AG10803 (cell line): Measurements from ENCODE around the gene CACNG6.
A peak's percentile ranks its signal among the peaks of the same experiment; 100 is the strongest.

Source experiments
- DNase-seq: peaks from one replicate; pipeline ENCODE4 v3.0.0; 2010; ENCODE audit warnings: low read depth
- H3K4me3 ChIP-seq: 2 replicates; pipeline ENCODE4 v1.5.1; 2011; ENCODE audit warnings: mild to moderate bottlenecking, low read length, control low read depth
- CTCF ChIP-seq: conservative IDR thresholded peaks from 2 replicates; pipeline ENCODE4 v1.5.1; 2011; ENCODE audit warnings: mild to moderate bottlenecking, low read length, control low read depth, inconsistent platforms

CACNG6 gene

GRCh38 chr19:53958823-53959757, 32.3 kb upstream of the CACNG6 start:
- no peak for DNase-seq
- no peak for TF ChIP-seq CTCF
- no peak overlapping the region for H3K4me3 ChIP-seq

- DNase-seq, result no peak
- TF ChIP-seq CTCF, result no peak
- no peak overlapping the region for H3K4me3 ChIP-seq
These were observed 31.2 kb upstream of the CACNG6 start for GRCh38 chr19:53960187-53960586.

GRCh38 chr19:53960886-53961285, 30.6 kb upstream of the CACNG6 start:
- H3K4me3 ChIP-seq, result no peak overlapping the region; the same call in 1 of the 2 replicates

GRCh38 chr19:53961523-53962356, 29.7 kb upstream of the CACNG6 start:
- TF ChIP-seq CTCF, result no peak
- H3K4me3 ChIP-seq, result peak overlapping the region; percentile 41
- no peak for DNase-seq

More at GRCh38 chr19:53960886-53961285, 30.6 kb upstream of the CACNG6 start:
- no peak for DNase-seq
- TF ChIP-seq CTCF, result no peak

GRCh38 chr19:53962887-53963431, 28.5 kb upstream of the CACNG6 start, which contains the start of gene CACNG8:
TSS of gene CACNG8 (plus strand) at chr19:53962937.
- peak within 1 kb of the TSS; percentile 41 for H3K4me3 ChIP-seq
- DNase-seq, result no peak
- no peak for TF ChIP-seq CTCF

GRCh38 chr19:53965091-53965490, 26.3 kb upstream of the CACNG6 start:
- DNase-seq, result no peak
- no peak overlapping the region for H3K4me3 ChIP-seq
- no peak for TF ChIP-seq CTCF
